ENCODE results near the gene MAPK8IP1.

The MAPK8IP1 gene

DNA sequence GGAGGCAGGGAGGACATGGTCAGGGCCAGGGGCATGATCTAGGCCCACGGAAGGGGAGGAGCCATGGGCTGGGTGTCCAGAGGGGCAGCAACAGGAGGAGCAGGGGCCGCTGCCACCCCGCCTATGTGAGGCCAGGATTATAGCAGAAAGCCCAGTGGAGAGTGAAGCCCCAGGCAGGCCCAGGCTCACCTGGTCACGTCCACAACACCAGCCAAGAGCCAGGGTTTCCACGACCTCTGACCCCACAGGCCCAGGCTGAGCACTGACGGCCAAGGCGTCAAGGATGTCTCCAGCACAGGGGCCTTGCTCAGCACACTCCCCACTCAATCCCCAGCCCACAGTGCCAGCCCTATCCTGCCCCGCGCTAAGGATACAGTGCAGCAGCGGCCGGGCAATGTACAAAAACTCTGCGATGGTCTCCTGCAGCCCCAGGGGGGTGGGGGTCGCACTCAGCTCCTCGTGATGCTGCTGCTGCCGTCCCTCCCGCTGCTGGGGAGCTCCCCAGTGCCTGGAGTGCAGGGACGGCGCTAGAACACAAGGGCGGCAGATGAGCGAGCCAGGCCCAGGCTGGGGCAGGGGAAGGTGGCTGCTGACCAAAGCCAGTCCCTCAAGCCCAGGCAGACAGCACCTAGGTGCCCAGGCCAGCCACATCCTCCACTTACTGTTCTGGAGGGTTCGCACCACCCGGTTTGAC is 28.6 kb downstream of the MAPK8IP1 start:
- no peaks in the 10 kb centered on the region for H3K27me3 ChIP-seq (ENCODE audit: insufficient read depth, poor library complexity, severe bottlenecking)
- no peak for DNase-seq (ENCODE audit: low read depth in 1 of 2, low spot score in 1 of 2)
- TF ChIP-seq, protein P1, sequence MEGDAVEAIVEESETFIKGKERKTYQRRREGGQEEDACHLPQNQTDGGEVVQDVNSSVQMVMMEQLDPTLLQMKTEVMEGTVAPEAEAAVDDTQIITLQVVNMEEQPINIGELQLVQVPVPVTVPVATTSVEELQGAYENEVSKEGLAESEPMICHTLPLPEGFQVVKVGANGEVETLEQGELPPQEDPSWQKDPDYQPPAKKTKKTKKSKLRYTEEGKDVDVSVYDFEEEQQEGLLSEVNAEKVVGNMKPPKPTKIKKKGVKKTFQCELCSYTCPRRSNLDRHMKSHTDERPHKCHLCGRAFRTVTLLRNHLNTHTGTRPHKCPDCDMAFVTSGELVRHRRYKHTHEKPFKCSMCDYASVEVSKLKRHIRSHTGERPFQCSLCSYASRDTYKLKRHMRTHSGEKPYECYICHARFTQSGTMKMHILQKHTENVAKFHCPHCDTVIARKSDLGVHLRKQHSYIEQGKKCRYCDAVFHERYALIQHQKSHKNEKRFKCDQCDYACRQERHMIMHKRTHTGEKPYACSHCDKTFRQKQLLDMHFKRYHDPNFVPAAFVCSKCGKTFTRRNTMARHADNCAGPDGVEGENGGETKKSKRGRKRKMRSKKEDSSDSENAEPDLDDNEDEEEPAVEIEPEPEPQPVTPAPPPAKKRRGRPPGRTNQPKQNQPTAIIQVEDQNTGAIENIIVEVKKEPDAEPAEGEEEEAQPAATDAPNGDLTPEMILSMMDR (IDR thresholded peaks at IDR 0.05; ENCODE audit: insufficient read depth, low read length) = no peak
- TF ChIP-seq, protein P2, sequence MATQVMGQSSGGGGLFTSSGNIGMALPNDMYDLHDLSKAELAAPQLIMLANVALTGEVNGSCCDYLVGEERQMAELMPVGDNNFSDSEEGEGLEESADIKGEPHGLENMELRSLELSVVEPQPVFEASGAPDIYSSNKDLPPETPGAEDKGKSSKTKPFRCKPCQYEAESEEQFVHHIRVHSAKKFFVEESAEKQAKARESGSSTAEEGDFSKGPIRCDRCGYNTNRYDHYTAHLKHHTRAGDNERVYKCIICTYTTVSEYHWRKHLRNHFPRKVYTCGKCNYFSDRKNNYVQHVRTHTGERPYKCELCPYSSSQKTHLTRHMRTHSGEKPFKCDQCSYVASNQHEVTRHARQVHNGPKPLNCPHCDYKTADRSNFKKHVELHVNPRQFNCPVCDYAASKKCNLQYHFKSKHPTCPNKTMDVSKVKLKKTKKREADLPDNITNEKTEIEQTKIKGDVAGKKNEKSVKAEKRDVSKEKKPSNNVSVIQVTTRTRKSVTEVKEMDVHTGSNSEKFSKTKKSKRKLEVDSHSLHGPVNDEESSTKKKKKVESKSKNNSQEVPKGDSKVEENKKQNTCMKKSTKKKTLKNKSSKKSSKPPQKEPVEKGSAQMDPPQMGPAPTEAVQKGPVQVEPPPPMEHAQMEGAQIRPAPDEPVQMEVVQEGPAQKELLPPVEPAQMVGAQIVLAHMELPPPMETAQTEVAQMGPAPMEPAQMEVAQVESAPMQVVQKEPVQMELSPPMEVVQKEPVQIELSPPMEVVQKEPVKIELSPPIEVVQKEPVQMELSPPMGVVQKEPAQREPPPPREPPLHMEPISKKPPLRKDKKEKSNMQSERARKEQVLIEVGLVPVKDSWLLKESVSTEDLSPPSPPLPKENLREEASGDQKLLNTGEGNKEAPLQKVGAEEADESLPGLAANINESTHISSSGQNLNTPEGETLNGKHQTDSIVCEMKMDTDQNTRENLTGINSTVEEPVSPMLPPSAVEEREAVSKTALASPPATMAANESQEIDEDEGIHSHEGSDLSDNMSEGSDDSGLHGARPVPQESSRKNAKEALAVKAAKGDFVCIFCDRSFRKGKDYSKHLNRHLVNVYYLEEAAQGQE (IDR thresholded peaks at IDR 0.05; ENCODE audit: insufficient replicate concordance, low read depth) = no peak
- TF ChIP-seq POLR2AphosphoS5 (IDR thresholded peaks at IDR 0.05; ENCODE audit: low read depth) = no peak
- no peak for TF ChIP-seq GABPA (IDR thresholded peaks at IDR 0.05; ENCODE audit: low read depth)
- no peak for TF ChIP-seq SPI1 (IDR thresholded peaks at IDR 0.05; ENCODE audit: borderline replicate concordance, low read depth)
- H3K27ac ChIP-seq (replicated peaks) = no peak overlapping the region
- no peak overlapping the region for H3K4me3 ChIP-seq (replicated peaks; ENCODE audit: insufficient read depth, low read length)

DNA sequence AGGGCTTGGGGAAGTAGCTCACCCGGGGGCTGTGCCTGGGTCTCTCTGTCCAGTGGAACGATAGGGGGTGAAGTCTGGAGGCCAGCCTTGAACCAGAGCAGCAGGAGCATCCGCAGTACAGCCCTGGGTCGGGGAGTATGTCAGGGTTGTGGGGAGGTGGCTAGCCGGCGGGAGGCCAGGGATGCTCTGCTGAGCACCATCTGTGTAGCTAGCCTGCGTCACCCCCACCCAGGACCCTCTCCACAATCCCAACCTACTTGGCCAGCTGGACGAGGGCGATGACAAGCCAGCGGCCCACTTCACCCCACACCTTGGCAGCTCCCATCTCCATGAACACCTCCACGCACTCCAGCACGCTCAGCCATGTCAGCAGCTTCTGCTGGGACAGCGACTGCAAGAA is 30.0 kb downstream of the MAPK8IP1 start:
- Histone ChIP-seq H3K27ac (replicated peaks) (no peak overlapping the region), H3K27me3 (ENCODE audit: insufficient read depth, poor library complexity, severe bottlenecking) (no peaks in the 10 kb centered on the region), H3K4me3 (replicated peaks; ENCODE audit: insufficient read depth, low read length) (no peak overlapping the region)
- DNase-seq (ENCODE audit: low read depth in 1 of 2, low spot score in 1 of 2) = no peak
- TF ChIP-seq SPI1 (IDR thresholded peaks at IDR 0.05; ENCODE audit: borderline replicate concordance, low read depth) (no peak), GABPA (IDR thresholded peaks at IDR 0.05; ENCODE audit: low read depth) (no peak), POLR2AphosphoS5 (IDR thresholded peaks at IDR 0.05; ENCODE audit: low read depth) (no peak; the same call in 1 of the 2 replicates)
- TF ChIP-seq, protein P1 (IDR thresholded peaks at IDR 0.05; ENCODE audit: insufficient read depth, low read length) = no peak
- TF ChIP-seq, protein P2 (IDR thresholded peaks at IDR 0.05; ENCODE audit: insufficient replicate concordance, low read depth) = no peak

DNA sequence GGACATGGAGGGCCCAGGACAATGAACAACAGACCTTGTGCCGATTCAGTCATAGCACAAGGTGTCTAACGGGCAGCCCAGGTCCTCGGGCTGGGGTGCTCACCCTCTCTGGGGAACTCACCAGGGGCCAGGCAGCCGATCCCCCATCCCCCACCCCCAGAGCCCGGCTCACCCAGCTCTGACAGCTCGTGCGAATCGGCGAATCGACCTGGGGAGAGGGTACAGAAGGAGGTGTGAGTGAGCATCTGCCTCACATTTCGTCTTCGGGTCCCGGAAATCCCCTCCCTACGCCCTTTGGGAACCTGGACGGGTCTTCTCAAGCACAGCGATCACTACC is 31.8 kb downstream of the MAPK8IP1 start:
- Histone ChIP-seq H3K4me3 (replicated peaks; ENCODE audit: insufficient read depth, low read length) (peak overlapping the region; percentile 86), H3K27ac (replicated peaks) (peak overlapping the region; percentile 79), H3K27me3 (ENCODE audit: insufficient read depth, poor library complexity, severe bottlenecking) (peaks cover 3% of the 10 kb centered on the region)
- TF ChIP-seq SPI1 (IDR thresholded peaks at IDR 0.05; ENCODE audit: borderline replicate concordance, low read depth) = no peak
- TF ChIP-seq, protein P1 (IDR thresholded peaks at IDR 0.05; ENCODE audit: insufficient read depth, low read length) = no peak
- no peak for TF ChIP-seq GABPA (IDR thresholded peaks at IDR 0.05; ENCODE audit: low read depth)
- TF ChIP-seq, protein P2 (IDR thresholded peaks at IDR 0.05; ENCODE audit: insufficient replicate concordance, low read depth) = no peak
- no peak for TF ChIP-seq POLR2AphosphoS5 (IDR thresholded peaks at IDR 0.05; ENCODE audit: low read depth)
- no peak for DNase-seq (ENCODE audit: low read depth in 1 of 2, low spot score in 1 of 2)

All from HL-60 (cell line).